Activated CD4-positive, alpha-beta memory T cell treated with anti-CD3 and anti-CD28 coated beads for 36 hours (primary cell): ENCODE data around the gene FAM53B. TPM values are rescaled to one million over a fixed set of nuclear protein-coding genes. Genes with fewer than 3 reads are reported as not detected.

Experiments used
- CTCF ChIA-PET: fragments of 350-600 bp; sonication (Branson Sonifier 250); formaldehyde crosslinking; loops from one replicate; lab custom pipeline; 2021; ENCODE audit warnings: antibody characterized with exemption, inconsistent platforms; lab: Charles Lee
- POLR2A ChIA-PET: fragments of 350-600 bp; sonication (Branson Sonifier 250); formaldehyde crosslinking; loops from one replicate; lab custom pipeline; 2021; ENCODE audit warnings: antibody characterized with exemption; lab: Charles Lee
- DNase-seq: peaks from one replicate; pipeline ENCODE4 v3.0.0-alpha.2; 2020
- H3K27ac Mint-ChIP-seq: one replicate; pipeline ENCODE4 v1.8.0; 2021; ENCODE audit warnings: mixed read lengths
- H3K27me3 Mint-ChIP-seq: one replicate; pipeline ENCODE4 v1.8.0; 2021; ENCODE audit warnings: mixed read lengths
- H3K36me3 Mint-ChIP-seq: one replicate; pipeline ENCODE4 v1.8.0; 2021; ENCODE audit warnings: mixed read lengths
- H3K4me1 Mint-ChIP-seq: one replicate; pipeline ENCODE4 v1.8.0; 2021; ENCODE audit warnings: low read depth, mixed read lengths
- H3K4me3 Mint-ChIP-seq: one replicate; pipeline ENCODE4 v1.8.0; 2021; ENCODE audit warnings: mild to moderate bottlenecking, mixed read lengths
- H3K9me3 Mint-ChIP-seq: one replicate; pipeline ENCODE4 v1.8.0; 2021; ENCODE audit warnings: mixed read lengths
- intact Hi-C: fragments of 100-400 bp; cut with micrococcal nuclease; formaldehyde crosslinking; loops from one replicate; pipeline ENCODE4 v1.15.1; 2023
- total RNA-seq, 2 experiments: library from RNA; stranded (reverse); gene quantifications; one replicate each; pipeline ENCODE4 v1.2.3, GENCODE V29; 2021

The FAM53B gene
- total RNA-seq, 2 experiments from 2014 or later: 25.3 to 25.5 TPM

GRCh38 chr10:124686707-124687376 lies 57.3 kb downstream of the FAM53B start:
- peaks cover 34% of the 10 kb centered on the region for H3K36me3 Mint-ChIP-seq
- no peaks in the 10 kb centered on the region for H3K27me3 Mint-ChIP-seq
- intact Hi-C loops: no loop called here
- CTCF ChIA-PET: interaction anchor here (1.1 to 7.1 kb wide), 10 partner anchors 8 to 156 kb away, joined by 3 to 86 read pairs (median 10); no protein-coding TSS in a partner anchor
- H3K4me1 Mint-ChIP-seq: peaks cover 83% of the 10 kb centered on the region
- no peak overlapping the region for H3K4me3 Mint-ChIP-seq
- no peak for DNase-seq
- POLR2A ChIA-PET: interaction anchor here (0.6 to 5.8 kb wide), 5 partner anchors 10 to 55 kb away, joined by 3 to 155 read pairs (median 3); no protein-coding TSS in a partner anchor
- H3K9me3 Mint-ChIP-seq: no peaks in the 10 kb centered on the region
- peak overlapping the region; percentile 39 for H3K27ac Mint-ChIP-seq

- intact Hi-C loops: no loop called here
- POLR2A ChIA-PET: no interaction called here
Observed at GRCh38 chr10:124685261-124685660, 58.9 kb downstream of the FAM53B start.

GRCh38 chr10:124683814-124684213 lies 60.4 kb downstream of the FAM53B start:
- peaks cover 76% of the 10 kb centered on the region for H3K4me1 Mint-ChIP-seq
- H3K4me3 Mint-ChIP-seq: no peak overlapping the region
- intact Hi-C loops: no loop called here
- H3K27me3 Mint-ChIP-seq: no peaks in the 10 kb centered on the region
- DNase-seq: no peak
- H3K27ac Mint-ChIP-seq: peak overlapping the region; percentile 64
- ChIA-PET CTCF (interaction anchor here (1.0 to 2.1 kb wide), 3 partner anchors 35 to 56 kb away, joined by 3 to 11 read pairs (median 4); no protein-coding TSS in a partner anchor), POLR2A (interaction anchor here (1.6 to 1.9 kb wide), 2 partner anchors 12 to 34 kb away, joined by 5 to 8 read pairs; no protein-coding TSS in a partner anchor)
- no peaks in the 10 kb centered on the region for H3K9me3 Mint-ChIP-seq
- peaks cover 43% of the 10 kb centered on the region for H3K36me3 Mint-ChIP-seq

More at GRCh38 chr10:124685261-124685660, 58.9 kb downstream of the FAM53B start:
- Mint-ChIP-seq H3K36me3 (peaks cover 41% of the 10 kb centered on the region), H3K27ac (peak overlapping the region; percentile 42), H3K4me1 (peaks cover 76% of the 10 kb centered on the region), H3K27me3 (no peaks in the 10 kb centered on the region), H3K4me3 (no peak overlapping the region), H3K9me3 (no peaks in the 10 kb centered on the region)
- CTCF ChIA-PET: interaction anchor here (1.2 to 7.1 kb wide), 4 partner anchors 14 to 56 kb away, joined by 3 to 86 read pairs (median 8); no protein-coding TSS in a partner anchor
- no peak for DNase-seq

GRCh38 chr10:124681626-124682552 lies 62.3 kb downstream of the FAM53B start:
- Mint-ChIP-seq H3K4me3 (no peak overlapping the region), H3K36me3 (peaks cover 45% of the 10 kb centered on the region), H3K27me3 (no peaks in the 10 kb centered on the region), H3K4me1 (peaks cover 77% of the 10 kb centered on the region), H3K9me3 (no peaks in the 10 kb centered on the region), H3K27ac (no peak overlapping the region)
- ChIA-PET POLR2A (no interaction called here), CTCF (interaction anchor here (2.0 kb wide), 1 partner anchor 7 kb away, joined by 9 read pairs; no protein-coding TSS in a partner anchor)
- DNase-seq: no peak
- intact Hi-C loops: no loop called here

- DNase-seq: no peak
- CTCF ChIA-PET: interaction anchor here (1.1 to 2.0 kb wide), 2 partner anchors 8 to 151 kb away, joined by 3 to 9 read pairs; no protein-coding TSS in a partner anchor
- H3K27me3 Mint-ChIP-seq: no peaks in the 10 kb centered on the region
- peaks cover 43% of the 10 kb centered on the region for H3K36me3 Mint-ChIP-seq
- peaks cover 77% of the 10 kb centered on the region for H3K4me1 Mint-ChIP-seq
- H3K4me3 Mint-ChIP-seq: no peak overlapping the region
- no peak overlapping the region for H3K27ac Mint-ChIP-seq
- POLR2A ChIA-PET: no interaction called here
- intact Hi-C loops: no loop called here
- no peaks in the 10 kb centered on the region for H3K9me3 Mint-ChIP-seq
Observed at GRCh38 chr10:124681091-124681490, 63.1 kb downstream of the FAM53B start.

GRCh38 chr10:124680675-124681074 lies 63.5 kb downstream of the FAM53B start:
- no peak overlapping the region for H3K27ac Mint-ChIP-seq
- intact Hi-C loops: no loop called here

GRCh38 chr10:124679401-124679800 lies 64.8 kb downstream of the FAM53B start:
- no peak overlapping the region for H3K4me3 Mint-ChIP-seq
- H3K27ac Mint-ChIP-seq: peak overlapping the region; percentile 77
- H3K36me3 Mint-ChIP-seq: peaks cover 41% of the 10 kb centered on the region
- ChIA-PET CTCF (interaction anchor here (1.0 to 2.0 kb wide), 6 partner anchors 9 to 62 kb away, joined by 3 to 14 read pairs (median 6); no protein-coding TSS in a partner anchor), POLR2A (interaction anchor here (0.9 to 2.6 kb wide), 5 partner anchors 9 to 62 kb away, joined by 3 to 19 read pairs (median 4); no protein-coding TSS in a partner anchor)
- H3K27me3 Mint-ChIP-seq: no peaks in the 10 kb centered on the region
- no peak for DNase-seq
- H3K9me3 Mint-ChIP-seq: no peaks in the 10 kb centered on the region
- intact Hi-C loops: loop anchor here (1.0 kb wide), 1 partner anchor 9 kb away; no protein-coding TSS in a partner anchor
- peaks cover 78% of the 10 kb centered on the region for H3K4me1 Mint-ChIP-seq

More at GRCh38 chr10:124680675-124681074, 63.5 kb downstream of the FAM53B start:
- no peak for DNase-seq
- CTCF ChIA-PET: interaction anchor here (1.0 to 2.0 kb wide), 4 partner anchors 9 to 150 kb away, joined by 3 to 9 read pairs (median 4); no protein-coding TSS in a partner anchor
- peaks cover 43% of the 10 kb centered on the region for H3K36me3 Mint-ChIP-seq
- POLR2A ChIA-PET: interaction anchor here (2.6 kb wide), 1 partner anchor 8 kb away, joined by 19 read pairs; no protein-coding TSS in a partner anchor
- H3K4me1 Mint-ChIP-seq: peaks cover 77% of the 10 kb centered on the region
- no peak overlapping the region for H3K4me3 Mint-ChIP-seq
- H3K9me3 Mint-ChIP-seq: no peaks in the 10 kb centered on the region
- no peaks in the 10 kb centered on the region for H3K27me3 Mint-ChIP-seq

GRCh38 chr10:124678557-124679240 lies 65.5 kb downstream of the FAM53B start:
- CTCF ChIA-PET: interaction anchor here (0.5 to 3.3 kb wide), 8 partner anchors 9 to 240 kb away, joined by 3 to 14 read pairs (median 3); no protein-coding TSS in a partner anchor
- H3K27me3 Mint-ChIP-seq: no peaks in the 10 kb centered on the region
- H3K4me3 Mint-ChIP-seq: peak overlapping the region; percentile 7
- H3K4me1 Mint-ChIP-seq: peaks cover 78% of the 10 kb centered on the region
- peak; percentile 56 for DNase-seq
- H3K9me3 Mint-ChIP-seq: no peaks in the 10 kb centered on the region
- H3K36me3 Mint-ChIP-seq: peaks cover 40% of the 10 kb centered on the region
- H3K27ac Mint-ChIP-seq: peak overlapping the region; percentile 77
- POLR2A ChIA-PET: interaction anchor here (0.6 to 2.6 kb wide), 7 partner anchors 10 to 63 kb away, joined by 3 to 19 read pairs (median 4); no protein-coding TSS in a partner anchor
- intact Hi-C loops: loop anchor here (1.0 kb wide), 1 partner anchor 10 kb away; no protein-coding TSS in a partner anchor

- no peaks in the 10 kb centered on the region for H3K27me3 Mint-ChIP-seq
- H3K27ac Mint-ChIP-seq: peak overlapping the region; percentile 77
- H3K4me1 Mint-ChIP-seq: peaks cover 78% of the 10 kb centered on the region
- no peak for DNase-seq
- CTCF ChIA-PET: interaction anchor here (0.8 to 3.3 kb wide), 5 partner anchors 10 to 68 kb away, joined by 3 to 14 read pairs (median 3); no protein-coding TSS in a partner anchor
- POLR2A ChIA-PET: interaction anchor here (0.6 to 2.6 kb wide), 7 partner anchors 11 to 63 kb away, joined by 3 to 19 read pairs (median 4); no protein-coding TSS in a partner anchor
- H3K36me3 Mint-ChIP-seq: peaks cover 38% of the 10 kb centered on the region
- H3K9me3 Mint-ChIP-seq: no peaks in the 10 kb centered on the region
- intact Hi-C loops: no loop called here
- peak overlapping the region; percentile 7 for H3K4me3 Mint-ChIP-seq
Observed at GRCh38 chr10:124677749-124678556, 66.2 kb downstream of the FAM53B start.

- Mint-ChIP-seq H3K4me3 (no peak overlapping the region), H3K4me1 (peaks cover 84% of the 10 kb centered on the region), H3K9me3 (no peaks in the 10 kb centered on the region), H3K27me3 (no peaks in the 10 kb centered on the region), H3K27ac (peak overlapping the region; percentile 77), H3K36me3 (peaks cover 36% of the 10 kb centered on the region)
- CTCF ChIA-PET: interaction anchor here (1.1 to 3.3 kb wide), 3 partner anchors 11 to 64 kb away, joined by 3 to 14 read pairs (median 6); no protein-coding TSS in a partner anchor
- POLR2A ChIA-PET: interaction anchor here (1.5 to 2.0 kb wide), 2 partner anchors 11 to 28 kb away, joined by 3 to 8 read pairs; no protein-coding TSS in a partner anchor
- intact Hi-C loops: no loop called here
- no peak for DNase-seq
Observed at GRCh38 chr10:124677293-124677699, 66.9 kb downstream of the FAM53B start.
